Measurements from ENCODE around the gene MPZL2. TPM values are rescaled to one million over a fixed set of nuclear protein-coding genes. Genes with fewer than 3 reads are reported as not detected.

MPZL2 gene
- polyA plus RNA-seq, 1 of the 3 experiments (the other 2 are of a cell fraction) = 6.2 TPM

- TF ChIP-seq REST (IDR thresholded peaks at IDR 0.05; ENCODE audit: low read depth, low read length) (no peak), SMC3 (IDR thresholded peaks at IDR 0.05; ENCODE audit: low read depth, low read length) (no peak), TAF1 (IDR thresholded peaks at IDR 0.05; ENCODE audit: borderline replicate concordance, low read depth, low read length) (no peak), MEF2A (IDR thresholded peaks at IDR 0.05; ENCODE audit: borderline replicate concordance, low read depth) (no peak), SIN3A (IDR thresholded peaks at IDR 0.05; ENCODE audit: borderline replicate concordance, low read depth, low read length) (no peak), TCF12 (IDR thresholded peaks at IDR 0.05) (no peak), MXI1 (IDR thresholded peaks at IDR 0.05; ENCODE audit: low read depth, low read length) (no peak), IRF3 (IDR thresholded peaks at IDR 0.05; ENCODE audit: low read depth, low read length) (no peak)
These were observed 3.7 kb downstream of the MPZL2 start (continued) for GRCh38 chr11:118260353-118260752.

- no peaks in the 10 kb centered on the region for H3K79me2 ChIP-seq (ENCODE audit: insufficient read depth)
- TF ChIP-seq FOXM1 (IDR thresholded peaks at IDR 0.05; ENCODE audit: low read depth) = no peak
- TF ChIP-seq RXRA (IDR thresholded peaks at IDR 0.05; ENCODE audit: borderline replicate concordance, low read depth) = no peak
- TF ChIP-seq TCF12 (IDR thresholded peaks at IDR 0.05) = no peak
- no peak for TF ChIP-seq REST (IDR thresholded peaks at IDR 0.05; ENCODE audit: low read depth, low read length)
- TF ChIP-seq POLR2AphosphoS5 (IDR thresholded peaks at IDR 0.05; ENCODE audit: low read depth, low read length) = no peak
- TF ChIP-seq SIN3A (IDR thresholded peaks at IDR 0.05; ENCODE audit: borderline replicate concordance, low read depth, low read length) = no peak
- no peak for TF ChIP-seq RFX5 (IDR thresholded peaks at IDR 0.05; ENCODE audit: low read length)
- TF ChIP-seq TAF1 (IDR thresholded peaks at IDR 0.05; ENCODE audit: borderline replicate concordance, low read depth, low read length) = no peak
- no peak for TF ChIP-seq RCOR1 (IDR thresholded peaks at IDR 0.05; ENCODE audit: low read length)
- no peak for TF ChIP-seq NFIC (IDR thresholded peaks at IDR 0.05; ENCODE audit: borderline replicate concordance)
- no peak for TF ChIP-seq ELF1 (IDR thresholded peaks at IDR 0.05)
- TF ChIP-seq MAX (IDR thresholded peaks at IDR 0.05; ENCODE audit: low read depth) = no peak
- TF ChIP-seq GABPA (IDR thresholded peaks at IDR 0.05; ENCODE audit: low read depth) = no peak
- TF ChIP-seq NRF1 (IDR thresholded peaks at IDR 0.05; ENCODE audit: low read depth, low read length) = no peak
- TF ChIP-seq EP300 (IDR thresholded peaks at IDR 0.05; ENCODE audit: borderline replicate concordance in 1 of 2, low read depth in 1 of 2, low read length in 1 of 2) = no peak
- TF ChIP-seq JUND (IDR thresholded peaks at IDR 0.05) = no peak
- TF ChIP-seq TEAD4 (IDR thresholded peaks at IDR 0.05; ENCODE audit: borderline replicate concordance, insufficient read depth) = no peak
- no peak for TF ChIP-seq USF1 (IDR thresholded peaks at IDR 0.05; ENCODE audit: borderline replicate concordance, low read depth)
- H2AFZ ChIP-seq (ENCODE audit: low read depth) = no peak overlapping the region
- no peak overlapping the region for H3K4me2 ChIP-seq
- H3K9ac ChIP-seq = no peak overlapping the region
- no peaks in the 10 kb centered on the region for H3K36me3 ChIP-seq (replicated peaks in 1 of 2; ENCODE audit: control insufficient read depth in 1 of 2, insufficient read depth in 2 of 2, low read length in 1 of 2)
- no peaks in the 10 kb centered on the region for H3K4me1 ChIP-seq (ENCODE audit: control insufficient read depth in 1 of 2, insufficient read depth in 2 of 2, low read depth in 1 of 2, low read length in 1 of 2)
- no peaks in the 10 kb centered on the region for H3K9me2 ChIP-seq
- CTCF ChIA-PET = no interaction called here
- no peak overlapping the region for H3K27ac ChIP-seq (ENCODE audit: low read depth in 2 of 2, low read length in 1 of 2)
- POLR2A ChIA-PET = no interaction called here
- H3K4me3 ChIP-seq (ENCODE audit: low read depth in 2 of 2, low read length in 1 of 2) = no peak overlapping the region
- H4K20me1 ChIP-seq (ENCODE audit: insufficient read depth) = no peaks in the 10 kb centered on the region
- H3F3A ChIP-seq (replicated peaks; ENCODE audit: insufficient read depth) = no peaks in the 10 kb centered on the region
- whole genome bisulfite sequencing (ENCODE audit: low lambda C conversion rate) = 80% methylated on average over 1 of the region's 1 CpG
- no peaks in the 10 kb centered on the region for H3K9me3 ChIP-seq
- DNase-seq = no peak
- peaks cover 6% of the 10 kb centered on the region; the same call in 1 of the 2 replicates for H3K27me3 ChIP-seq (ENCODE audit: insufficient read depth)
These were observed 5.0 kb downstream of the MPZL2 start for GRCh38 chr11:118259138-118259537.

All from SK-N-SH (cell line).